ENCODE data around the gene MAP10. TPM values are rescaled to one million over a fixed set of nuclear protein-coding genes. Genes with fewer than 3 reads are reported as not detected.

Gene MAP10
- total RNA-seq, 1 experiment from 2014 or later = 1.5 TPM

- H3K27ac ChIP-seq (ENCODE audit: low read length) = no peak overlapping the region
- H3K36me3 ChIP-seq (ENCODE audit: control insufficient read depth, insufficient read depth, low read length) = no peaks in the 10 kb centered on the region
- BruUV-seq (replicated peaks) = no TSS peak
- intact Hi-C loops (cut with micrococcal nuclease; ENCODE audit: unreplicated experiment) = no loop called here
- POLR2A ChIA-PET = no interaction called here
- no peaks in the 10 kb centered on the region for H3K9me3 ChIP-seq (ENCODE audit: control insufficient read depth, insufficient read depth, low read depth, low read length)
- TF ChIP-seq SIN3A (IDR thresholded peaks at IDR 0.05; ENCODE audit: borderline replicate concordance, insufficient read depth, low read depth, low read length) = no peak
- TF ChIP-seq TCF7L2 (IDR thresholded peaks at IDR 0.05; ENCODE audit: low read depth, low read length) = no peak
- TF ChIP-seq REST (IDR thresholded peaks at IDR 0.05; ENCODE audit: insufficient read depth in 1 of 2, low read depth in 2 of 2, low read length in 1 of 2) = no peak
- TF ChIP-seq POLR2AphosphoS5 (IDR thresholded peaks at IDR 0.05; ENCODE audit: low read depth, low read length) = no peak
- TF ChIP-seq, protein P1, sequence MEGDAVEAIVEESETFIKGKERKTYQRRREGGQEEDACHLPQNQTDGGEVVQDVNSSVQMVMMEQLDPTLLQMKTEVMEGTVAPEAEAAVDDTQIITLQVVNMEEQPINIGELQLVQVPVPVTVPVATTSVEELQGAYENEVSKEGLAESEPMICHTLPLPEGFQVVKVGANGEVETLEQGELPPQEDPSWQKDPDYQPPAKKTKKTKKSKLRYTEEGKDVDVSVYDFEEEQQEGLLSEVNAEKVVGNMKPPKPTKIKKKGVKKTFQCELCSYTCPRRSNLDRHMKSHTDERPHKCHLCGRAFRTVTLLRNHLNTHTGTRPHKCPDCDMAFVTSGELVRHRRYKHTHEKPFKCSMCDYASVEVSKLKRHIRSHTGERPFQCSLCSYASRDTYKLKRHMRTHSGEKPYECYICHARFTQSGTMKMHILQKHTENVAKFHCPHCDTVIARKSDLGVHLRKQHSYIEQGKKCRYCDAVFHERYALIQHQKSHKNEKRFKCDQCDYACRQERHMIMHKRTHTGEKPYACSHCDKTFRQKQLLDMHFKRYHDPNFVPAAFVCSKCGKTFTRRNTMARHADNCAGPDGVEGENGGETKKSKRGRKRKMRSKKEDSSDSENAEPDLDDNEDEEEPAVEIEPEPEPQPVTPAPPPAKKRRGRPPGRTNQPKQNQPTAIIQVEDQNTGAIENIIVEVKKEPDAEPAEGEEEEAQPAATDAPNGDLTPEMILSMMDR (IDR thresholded peaks at IDR 0.05) = no peak
- in situ Hi-C loops (cut with HindIII; ENCODE audit: low pct_unique_long_range_greater_than_20kb, low sequenced_read_pairs) = no loop called here
- H3K27me3 ChIP-seq (ENCODE audit: control insufficient read depth, insufficient read depth, low read length) = no peaks in the 10 kb centered on the region
- H3K4me3 ChIP-seq (ENCODE audit: low read depth in 2 of 2, low read length in 2 of 2) = no peak overlapping the region
- no peaks in the 10 kb centered on the region for H3K4me1 ChIP-seq (ENCODE audit: control insufficient read depth, insufficient read depth, low read length)
- no peak for ATAC-seq
- CTCF ChIA-PET = no interaction called here
- peak; percentile 20 for DNase-seq (ENCODE audit: low read depth, low spot score)
These were observed 37.7 kb upstream of the MAP10 start for GRCh38 chr1:232767305-232768074.

- CTCF ChIA-PET = no interaction called here
- intact Hi-C loops (cut with micrococcal nuclease; ENCODE audit: unreplicated experiment) = no loop called here
- no peak for TF ChIP-seq POLR2AphosphoS5 (IDR thresholded peaks at IDR 0.05; ENCODE audit: low read depth, low read length)
- no peak for TF ChIP-seq SIN3A (IDR thresholded peaks at IDR 0.05; ENCODE audit: borderline replicate concordance, insufficient read depth, low read depth, low read length)
- no peak for TF ChIP-seq TCF7L2 (IDR thresholded peaks at IDR 0.05; ENCODE audit: low read depth, low read length)
- H3K27me3 ChIP-seq (ENCODE audit: control insufficient read depth, insufficient read depth, low read length) = no peaks in the 10 kb centered on the region
- no peaks in the 10 kb centered on the region for H3K4me1 ChIP-seq (ENCODE audit: control insufficient read depth, insufficient read depth, low read length)
- H3K36me3 ChIP-seq (ENCODE audit: control insufficient read depth, insufficient read depth, low read length) = no peaks in the 10 kb centered on the region
- H3K9me3 ChIP-seq (ENCODE audit: control insufficient read depth, insufficient read depth, low read depth, low read length) = no peaks in the 10 kb centered on the region
- no peak overlapping the region for H3K4me3 ChIP-seq (ENCODE audit: low read depth in 2 of 2, low read length in 2 of 2)
- H3K27ac ChIP-seq (ENCODE audit: low read length) = no peak overlapping the region
- POLR2A ChIA-PET = no interaction called here
- no TSS peak for BruUV-seq (replicated peaks)
- in situ Hi-C loops (cut with HindIII; ENCODE audit: low pct_unique_long_range_greater_than_20kb, low sequenced_read_pairs) = no loop called here
- DNase-seq (ENCODE audit: low read depth, low spot score) (no peak), ATAC-seq (no peak)
These were observed 36.4 kb upstream of the MAP10 start for GRCh38 chr1:232768793-232769192.

GRCh38 chr1:232769733-232770132 lies 35.5 kb upstream of the MAP10 start:
- ChIA-PET POLR2A (no interaction called here), CTCF (no interaction called here)
- TF ChIP-seq TCF7L2 (IDR thresholded peaks at IDR 0.05; ENCODE audit: low read depth, low read length) (no peak), REST (IDR thresholded peaks at IDR 0.05; ENCODE audit: insufficient read depth in 1 of 2, low read depth in 2 of 2, low read length in 1 of 2) (no peak)
- intact Hi-C loops (cut with micrococcal nuclease; ENCODE audit: unreplicated experiment) = no loop called here
- no peak overlapping the region for H3K27ac ChIP-seq (ENCODE audit: low read length)
- H3K4me3 ChIP-seq (ENCODE audit: low read depth in 2 of 2, low read length in 2 of 2) = no peak overlapping the region
- H3K4me1 ChIP-seq (ENCODE audit: control insufficient read depth, insufficient read depth, low read length) = no peaks in the 10 kb centered on the region
- BruUV-seq (replicated peaks) = no TSS peak
- H3K9me3 ChIP-seq (ENCODE audit: control insufficient read depth, insufficient read depth, low read depth, low read length) = no peaks in the 10 kb centered on the region
- DNase-seq (ENCODE audit: low read depth, low spot score) (no peak), ATAC-seq (no peak)
- in situ Hi-C loops (cut with HindIII; ENCODE audit: low pct_unique_long_range_greater_than_20kb, low sequenced_read_pairs) = no loop called here
- H3K36me3 ChIP-seq (ENCODE audit: control insufficient read depth, insufficient read depth, low read length) = no peaks in the 10 kb centered on the region
- no peaks in the 10 kb centered on the region for H3K27me3 ChIP-seq (ENCODE audit: control insufficient read depth, insufficient read depth, low read length)

Data from Panc1 (cell line).